HG02642 (cell line): ENCODE measurements around the gene CAMTA1.

Experiments
- ATAC-seq: cut with Tn5 transposase; IDR thresholded peaks from one replicate; pipeline ENCODE4 v1.9.1; 2021; ENCODE audit warnings: mild to moderate bottlenecking; ENCODE audit not compliant: unreplicated experiment, poor library complexity

CAMTA1 gene

DNA sequence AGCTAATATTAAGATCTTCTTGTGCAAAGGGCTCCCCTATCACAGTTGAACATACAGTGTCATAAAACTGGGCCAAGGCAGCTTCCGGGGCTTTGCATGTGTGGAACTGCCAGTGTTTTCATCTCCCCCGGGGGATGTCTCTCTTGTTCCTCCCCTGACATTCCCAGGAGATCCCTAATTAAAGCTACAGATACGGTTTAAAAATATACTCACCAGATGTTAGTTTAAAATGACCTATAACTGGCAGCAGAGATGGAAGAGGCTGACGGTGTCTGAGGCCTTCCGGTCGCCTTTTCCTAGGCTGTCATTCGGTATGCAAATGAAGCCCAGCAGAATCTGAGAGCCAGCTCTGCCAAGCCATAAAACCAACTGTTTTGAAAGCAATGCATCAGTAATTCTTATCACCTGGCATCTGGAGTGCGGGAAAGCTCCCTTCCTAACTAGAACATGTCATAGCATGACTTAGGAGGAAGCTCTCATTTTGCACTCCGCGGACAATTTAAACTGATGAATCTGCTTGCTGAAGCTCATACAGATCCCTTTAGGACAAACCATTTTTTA lies 549.3 kb downstream of the CAMTA1 start:
- ATAC-seq: no peak

DNA sequence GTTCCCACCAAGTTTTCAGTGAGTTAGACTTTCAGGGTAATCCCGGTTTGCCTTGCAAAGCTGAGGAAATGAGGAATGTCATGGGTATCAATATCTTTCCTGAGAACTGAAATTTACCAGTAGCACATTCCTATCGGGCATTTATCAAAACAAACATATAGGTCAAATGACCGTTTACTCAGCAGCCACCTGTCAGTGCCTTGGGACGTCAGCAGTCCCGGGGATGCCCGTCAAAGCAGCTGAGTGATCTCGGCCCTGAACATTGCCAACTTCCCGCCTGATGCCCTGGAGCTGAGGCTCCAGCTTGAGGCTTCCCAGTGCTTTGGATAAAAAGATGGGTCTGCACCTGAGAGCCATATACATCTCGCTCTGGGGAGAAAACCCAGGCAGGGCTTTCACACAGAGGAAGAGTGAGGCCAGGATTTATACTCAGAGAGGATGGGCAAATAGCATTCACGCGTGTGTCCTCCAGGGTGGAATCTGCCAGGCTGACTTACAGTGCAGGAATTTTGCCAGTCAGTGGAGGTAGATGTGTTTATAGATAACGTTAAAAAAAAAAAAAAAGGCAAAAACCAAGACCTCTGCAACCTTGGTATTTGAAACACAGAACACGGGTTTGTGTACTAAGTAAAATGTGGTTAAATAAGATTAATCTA lies 550.1 kb downstream of the CAMTA1 start:
- ATAC-seq: no peak

DNA sequence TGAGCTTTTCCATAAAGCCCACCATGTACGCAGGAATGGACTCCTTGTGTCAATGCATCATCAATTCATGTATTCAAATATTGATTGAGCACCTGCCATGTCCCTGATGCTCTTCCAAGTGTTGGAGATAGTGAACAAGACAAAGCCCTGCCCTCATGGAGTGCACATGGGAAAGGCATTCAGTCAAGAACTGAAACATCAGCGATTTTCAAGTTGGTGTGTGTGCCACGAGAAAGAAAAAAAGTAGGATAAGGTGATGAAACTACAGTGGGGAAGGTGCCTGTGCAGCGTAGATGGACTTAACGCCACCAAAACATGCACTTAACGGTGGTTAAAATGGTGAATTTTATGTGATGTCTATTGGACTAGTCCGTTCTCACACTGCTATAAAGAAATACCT lies 553.2 kb downstream of the CAMTA1 start:
- no peak for ATAC-seq

DNA sequence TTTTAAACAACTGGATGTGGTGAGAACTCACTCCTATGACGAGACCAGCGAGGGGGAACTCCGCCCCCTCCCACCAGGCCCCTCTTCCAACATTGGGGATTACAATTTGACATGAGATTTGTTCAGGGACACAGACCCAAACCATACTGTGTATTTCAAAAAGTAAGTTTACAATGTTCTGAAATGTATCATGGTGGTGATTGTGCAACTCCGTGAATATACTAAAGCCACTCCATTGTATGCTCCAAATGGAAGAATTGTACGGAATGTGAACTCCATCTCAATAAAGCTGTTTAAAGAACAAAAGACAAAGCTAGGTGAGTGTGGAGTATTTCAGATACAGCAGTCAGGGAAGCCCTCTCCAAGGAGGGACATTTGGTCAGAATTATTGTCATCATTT lies 553.8 kb downstream of the CAMTA1 start:
- no peak for ATAC-seq

- no peak for ATAC-seq
Measured at GRCh38 chr1:7339953-7340352, 554.7 kb downstream of the CAMTA1 start.

DNA sequence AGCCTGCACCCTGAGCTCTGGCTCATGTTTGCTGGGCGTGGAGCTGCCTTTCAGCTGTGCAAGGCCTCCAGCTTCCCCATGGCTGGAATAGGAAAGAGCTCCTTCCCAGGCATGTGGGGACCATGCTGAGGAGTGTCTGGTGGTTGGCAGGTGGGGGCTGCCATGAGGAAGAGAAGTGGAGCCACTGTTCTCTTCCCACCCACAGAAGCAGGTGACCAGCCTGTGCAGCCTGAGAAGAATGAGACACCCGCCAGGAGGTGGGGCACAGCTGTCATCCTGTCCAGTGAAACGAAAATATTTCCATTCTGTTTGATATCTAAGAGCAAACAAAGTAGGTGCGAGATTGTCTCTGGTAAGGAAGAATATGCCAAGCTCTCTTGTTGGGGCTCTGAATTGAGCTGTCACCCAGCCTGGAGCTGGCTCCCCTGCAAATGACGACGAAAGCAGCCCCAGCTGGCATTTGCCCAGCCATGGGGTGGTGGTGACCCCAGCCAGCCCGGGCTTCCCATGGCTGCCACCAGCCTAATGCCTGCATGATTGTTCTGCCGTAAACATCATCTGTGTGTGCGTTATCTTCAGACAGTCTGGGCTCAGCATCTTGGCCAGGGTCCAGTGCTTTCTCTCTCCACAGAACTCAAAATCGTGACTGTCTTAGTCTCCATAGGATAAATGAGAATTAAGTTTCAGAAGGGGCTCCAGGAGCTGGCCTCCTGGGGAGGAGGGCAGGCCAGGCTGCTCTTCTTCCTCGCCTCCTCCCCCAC lies 556.1 kb downstream of the CAMTA1 start:
- ATAC-seq: no peak

DNA sequence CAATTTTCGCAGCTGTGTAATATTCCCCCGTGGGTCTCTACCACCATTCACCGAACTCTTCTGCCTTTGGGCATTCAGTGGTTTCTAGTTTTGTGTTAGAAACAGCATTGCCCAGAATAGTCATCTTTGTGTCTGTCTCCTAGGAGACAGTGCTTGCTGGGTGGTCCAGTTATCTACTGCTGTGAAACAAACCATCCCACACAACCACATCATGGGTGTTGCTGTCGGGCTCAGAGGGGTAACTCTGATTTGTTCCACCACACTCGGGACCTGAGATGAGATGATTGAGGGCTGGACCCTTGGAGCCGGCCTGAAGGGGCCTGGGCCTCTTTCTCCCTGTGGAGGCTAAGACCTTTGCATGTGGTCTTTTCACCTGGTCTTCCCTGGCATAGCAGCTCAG lies 558.6 kb downstream of the CAMTA1 start:
- ATAC-seq: no peak

DNA sequence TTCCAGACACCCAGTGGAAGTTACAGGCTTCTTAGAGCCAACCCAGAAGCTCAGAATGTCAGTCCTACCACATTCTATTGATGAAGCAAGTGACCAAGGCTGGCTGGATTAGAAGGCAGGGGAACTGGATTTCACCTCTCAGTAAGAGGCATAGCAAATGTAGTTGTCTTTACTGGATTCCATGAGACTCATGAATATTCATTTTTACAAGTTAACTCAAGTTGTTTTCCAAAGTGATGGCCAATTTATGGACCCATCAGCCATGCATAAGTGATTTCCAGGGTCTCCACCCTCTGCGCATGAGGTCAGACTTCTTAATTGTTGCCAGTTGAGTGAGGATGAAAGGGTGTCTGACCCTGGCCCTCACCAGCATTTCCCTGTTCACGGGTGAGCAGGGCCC lies 559.0 kb downstream of the CAMTA1 start:
- ATAC-seq: no peak

- ATAC-seq: no peak
Measured at GRCh38 chr1:7345516-7345915, 560.3 kb downstream of the CAMTA1 start.

DNA sequence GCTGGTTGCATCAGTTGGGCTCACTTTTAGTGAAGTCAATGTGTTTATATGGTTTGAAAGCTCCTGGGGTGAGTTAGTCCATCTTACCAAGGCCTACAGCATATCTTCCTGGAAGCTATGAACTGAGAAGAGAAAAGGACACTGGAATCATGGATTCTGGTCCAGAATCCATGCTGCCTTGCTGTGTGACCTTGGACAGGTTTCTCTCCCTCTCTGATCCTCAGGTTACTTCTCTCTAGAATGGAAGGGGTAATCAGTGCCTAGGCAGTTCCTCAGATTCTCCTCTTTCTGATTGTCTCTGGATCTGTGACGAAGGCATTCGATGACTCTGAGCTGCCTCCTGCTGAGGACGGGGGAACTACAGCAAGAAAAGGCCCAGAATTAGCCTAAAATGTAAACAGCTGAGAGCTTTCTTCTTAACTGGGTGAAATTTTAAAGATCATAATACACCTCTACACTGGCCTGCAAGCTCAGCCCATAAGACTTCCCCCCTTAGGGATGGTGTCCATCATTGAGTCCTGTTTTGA lies 560.9 kb downstream of the CAMTA1 start:
- ATAC-seq: no peak

DNA sequence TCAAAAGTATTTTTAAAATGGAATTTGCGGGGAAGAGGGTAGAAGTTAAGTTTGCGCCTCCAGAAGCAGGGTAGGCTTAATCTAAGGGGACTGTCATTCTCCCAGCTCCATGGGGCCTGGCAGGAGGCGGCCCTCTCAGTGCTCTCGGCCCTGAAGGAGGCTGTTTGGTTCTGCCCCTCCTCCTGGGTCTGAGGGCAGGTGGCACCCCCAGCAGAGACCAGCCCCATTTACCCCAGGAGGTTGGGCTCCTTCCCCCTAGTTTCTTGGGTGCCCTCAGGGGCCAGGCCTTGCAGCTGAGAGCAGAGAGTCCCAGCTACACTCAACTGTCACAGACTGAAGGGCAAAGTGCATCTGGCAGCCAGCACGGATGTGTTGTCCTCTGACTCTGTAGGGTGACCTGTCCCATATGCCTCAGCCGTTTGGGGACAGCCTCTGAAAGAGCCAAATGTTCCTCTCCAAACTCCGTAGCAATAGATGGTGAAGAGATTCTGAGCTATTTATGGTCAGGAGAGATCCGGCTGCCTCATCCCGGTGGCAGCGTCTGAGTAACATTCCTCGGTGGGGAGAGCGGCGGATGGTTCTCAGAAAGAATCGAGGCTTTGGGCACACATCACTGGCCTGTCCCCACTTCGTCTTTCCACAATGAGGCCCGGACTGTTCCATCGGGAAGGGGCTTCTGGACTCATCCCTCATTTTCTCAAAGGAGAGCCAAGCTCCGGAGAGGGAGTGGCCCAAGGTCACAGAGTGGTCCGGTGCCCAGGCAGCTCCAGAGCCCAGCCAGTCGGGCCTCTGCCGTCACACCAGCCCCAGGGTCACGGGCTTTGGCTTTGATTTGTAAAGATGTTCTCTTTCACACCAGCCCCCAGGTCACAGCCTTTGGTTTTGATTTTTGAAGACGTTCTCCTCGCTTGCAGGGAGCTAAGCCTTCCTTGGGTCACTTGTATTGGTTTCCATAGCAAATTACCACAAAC lies 561.6 kb downstream of the CAMTA1 start:
- ATAC-seq: no peak

DNA sequence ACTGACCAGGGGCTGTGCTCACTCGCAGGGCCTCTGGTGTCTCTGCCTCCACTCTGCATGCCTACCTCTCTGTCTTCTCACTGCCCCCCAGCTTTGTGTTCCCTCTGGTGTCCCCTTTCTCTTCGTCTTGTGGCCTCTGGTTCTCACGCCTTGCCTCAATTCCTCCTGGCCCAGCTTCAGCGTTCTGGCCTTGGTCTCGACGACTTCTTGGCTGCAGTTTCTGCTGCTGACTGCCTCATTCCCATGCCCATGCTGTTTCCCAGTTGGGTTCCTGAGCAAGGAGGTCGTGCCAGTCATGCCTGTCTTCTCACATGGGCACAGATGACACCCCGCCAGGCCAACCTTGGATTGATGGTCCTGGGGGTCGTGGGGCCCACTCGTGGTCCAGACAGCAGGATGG lies 562.8 kb downstream of the CAMTA1 start:
- ATAC-seq: no peak

- ATAC-seq: no peak
Measured at GRCh38 chr1:7348580-7348979, 563.3 kb downstream of the CAMTA1 start.

DNA sequence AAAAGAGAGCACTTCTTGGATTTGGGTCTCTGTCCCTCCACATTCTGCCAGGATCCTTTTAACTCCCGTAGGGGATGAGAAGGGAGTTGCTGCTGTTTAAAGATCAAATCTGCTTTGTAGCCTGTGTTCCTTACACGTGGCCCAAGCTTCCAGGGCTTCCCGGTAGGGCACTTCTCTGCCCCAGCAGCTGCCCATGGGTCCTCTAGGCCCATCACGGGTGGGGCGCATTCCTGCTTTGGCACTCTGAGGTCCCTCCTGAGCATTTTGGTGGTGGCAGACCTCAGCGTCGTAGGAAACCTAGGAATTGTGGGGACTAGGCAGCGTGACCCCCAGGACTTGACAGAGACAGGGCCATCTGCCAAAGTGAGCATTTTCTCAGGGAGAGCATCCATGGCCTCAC lies 565.5 kb downstream of the CAMTA1 start:
- ATAC-seq: no peak

GRCh38 chr1:7351649-7352048 lies 566.4 kb downstream of the CAMTA1 start:
- no peak for ATAC-seq

- ATAC-seq: no peak
Measured at GRCh38 chr1:7352364-7352763, 567.1 kb downstream of the CAMTA1 start.

DNA sequence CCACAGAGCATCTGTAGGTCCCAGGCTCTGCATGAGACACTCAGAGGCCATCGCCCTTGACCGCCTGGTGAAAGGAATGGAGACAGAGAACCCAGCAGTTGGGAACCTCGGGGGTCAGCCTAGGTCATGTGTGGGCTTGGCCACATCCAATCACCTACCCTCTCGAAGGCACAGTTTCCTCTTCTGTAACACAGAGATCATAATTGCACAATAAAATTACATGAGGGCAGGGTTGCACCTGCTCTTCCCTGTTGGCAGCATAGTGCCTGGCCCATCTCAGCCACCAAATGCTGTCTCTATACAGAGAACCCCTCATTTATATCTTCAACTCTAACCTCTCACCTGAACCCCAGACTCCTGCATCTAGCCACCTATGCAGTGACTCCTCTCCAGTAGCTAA lies 567.7 kb downstream of the CAMTA1 start:
- no peak for ATAC-seq

DNA sequence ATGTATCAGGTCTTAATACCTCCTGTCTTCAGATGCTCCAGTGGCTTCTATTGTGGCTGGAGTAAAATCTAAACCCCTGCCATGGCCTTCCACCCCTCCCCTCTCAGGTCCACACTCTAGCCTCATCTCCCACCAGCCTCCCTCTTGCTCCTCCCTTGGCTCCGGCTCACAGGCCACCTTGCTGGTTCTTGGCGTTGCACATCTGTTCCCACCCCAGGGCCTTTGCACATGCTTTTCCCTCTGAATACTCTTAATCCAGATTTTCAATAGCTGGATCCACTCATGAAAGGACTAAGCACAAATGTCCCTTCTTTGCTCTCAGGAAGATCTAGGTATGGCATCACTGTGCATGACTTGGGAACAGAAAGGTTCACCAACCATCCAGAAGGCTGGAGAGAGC lies 570.4 kb downstream of the CAMTA1 start:
- no peak for ATAC-seq

- no peak for ATAC-seq
Measured at GRCh38 chr1:7356079-7356478, 570.8 kb downstream of the CAMTA1 start.

DNA sequence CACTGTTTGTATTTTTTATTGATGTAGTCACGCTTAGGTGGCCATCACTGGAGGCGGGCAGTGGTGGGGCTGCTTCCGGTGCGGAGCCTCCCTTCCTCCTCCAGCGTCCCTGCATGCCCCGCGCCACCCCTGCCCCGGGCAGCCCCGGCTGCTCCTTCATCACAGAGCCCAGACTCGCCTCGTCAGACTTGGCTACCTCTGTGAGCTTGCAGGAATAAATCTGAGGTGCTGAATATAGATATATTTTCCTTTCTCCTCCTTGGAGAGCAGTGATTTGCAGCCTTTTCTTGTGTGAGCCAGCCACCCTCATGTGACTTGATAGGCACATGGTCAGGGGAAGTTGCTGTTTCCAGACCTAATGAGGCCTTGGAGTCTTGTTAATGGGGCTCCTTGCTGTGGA lies 573.2 kb downstream of the CAMTA1 start:
- no peak for ATAC-seq
